Measurements from ENCODE around the gene FOXN3.

Gene FOXN3

GRCh38 chr14:89352976-89353765, 63.9 kb downstream of the FOXN3 start:
- 0 out of 2 replicates have a peak, but pooled peaks cover 4% of the 10 kb centered on the region for H3F3A ChIP-seq (ENCODE audit: low read depth)
- H3K9ac ChIP-seq (ENCODE audit: low read depth, low read length, poor library complexity, severe bottlenecking): no peak overlapping the region
- H3K9me3 ChIP-seq (ENCODE audit: insufficient read depth, low read depth, low read length): no peaks in the 10 kb centered on the region
- H3K4me1 ChIP-seq (ENCODE audit: insufficient read depth, low read length, poor library complexity, severe bottlenecking): peaks cover 51% of the 10 kb centered on the region
- peaks cover 75% of the 10 kb centered on the region for H3K79me2 ChIP-seq (ENCODE audit: insufficient read depth, low read length)
- no peak overlapping the region for H2AFZ ChIP-seq (ENCODE audit: low read length)
- TF ChIP-seq EZH2phosphoT487 (IDR thresholded peaks at IDR 0.05; ENCODE audit: borderline replicate concordance): no peak
- TF ChIP-seq CTCF (conservative IDR thresholded peaks at IDR 0.05; ENCODE audit: low read length): no peak
- no peaks in the 10 kb centered on the region for H3K9me2 ChIP-seq (replicated peaks; ENCODE audit: low read depth, low read length)
- no peaks in the 10 kb centered on the region for H3K27me3 ChIP-seq (ENCODE audit: insufficient read depth, low read length, poor library complexity, severe bottlenecking)
- H3K4me2 ChIP-seq (ENCODE audit: low read depth, low read length, poor library complexity, severe bottlenecking): no peak overlapping the region
- no peaks in the 10 kb centered on the region for H4K20me1 ChIP-seq (ENCODE audit: insufficient read depth, low read length, poor library complexity, severe bottlenecking)
- peaks cover 25% of the 10 kb centered on the region for H3K36me3 ChIP-seq (ENCODE audit: insufficient read depth, low read length)
- H3K4me3 ChIP-seq (ENCODE audit: low read length, poor library complexity, severe bottlenecking): no peak overlapping the region

- no peaks in the 10 kb centered on the region for H3K9me3 ChIP-seq (ENCODE audit: insufficient read depth, low read depth, low read length)
- H3K79me2 ChIP-seq (ENCODE audit: insufficient read depth, low read length): peaks cover 75% of the 10 kb centered on the region
- H3K4me3 ChIP-seq (ENCODE audit: low read length, poor library complexity, severe bottlenecking): peak overlapping the region; percentile 70
- TF ChIP-seq CTCF (conservative IDR thresholded peaks at IDR 0.05; ENCODE audit: low read length) (no peak), EZH2phosphoT487 (IDR thresholded peaks at IDR 0.05; ENCODE audit: borderline replicate concordance) (no peak)
- H3K4me2 ChIP-seq (ENCODE audit: low read depth, low read length, poor library complexity, severe bottlenecking): peak overlapping the region; percentile 88
- peak overlapping the region; percentile 39 for H2AFZ ChIP-seq (ENCODE audit: low read length)
- peaks cover 39% of the 10 kb centered on the region for H3K36me3 ChIP-seq (ENCODE audit: insufficient read depth, low read length)
- H4K20me1 ChIP-seq (ENCODE audit: insufficient read depth, low read length, poor library complexity, severe bottlenecking): no peaks in the 10 kb centered on the region
- H3K27me3 ChIP-seq (ENCODE audit: insufficient read depth, low read length, poor library complexity, severe bottlenecking): no peaks in the 10 kb centered on the region
- H3K9me2 ChIP-seq (replicated peaks; ENCODE audit: low read depth, low read length): no peaks in the 10 kb centered on the region
- H3F3A ChIP-seq (ENCODE audit: low read depth): 0 out of 2 replicates have a peak, but pooled peaks cover 4% of the 10 kb centered on the region
- peaks cover 48% of the 10 kb centered on the region for H3K4me1 ChIP-seq (ENCODE audit: insufficient read depth, low read length, poor library complexity, severe bottlenecking)
- peak overlapping the region; percentile 79 for H3K9ac ChIP-seq (ENCODE audit: low read depth, low read length, poor library complexity, severe bottlenecking)
Observed at GRCh38 chr14:89351516-89352404, 65.3 kb downstream of the FOXN3 start.

GRCh38 chr14:89351221-89351515, 65.9 kb downstream of the FOXN3 start:
- H3K9ac ChIP-seq (ENCODE audit: low read depth, low read length, poor library complexity, severe bottlenecking): peak overlapping the region; percentile 79
- no peaks in the 10 kb centered on the region for H3K27me3 ChIP-seq (ENCODE audit: insufficient read depth, low read length, poor library complexity, severe bottlenecking)
- H4K20me1 ChIP-seq (ENCODE audit: insufficient read depth, low read length, poor library complexity, severe bottlenecking): no peaks in the 10 kb centered on the region
- peaks cover 45% of the 10 kb centered on the region for H3K36me3 ChIP-seq (ENCODE audit: insufficient read depth, low read length)
- no peaks in the 10 kb centered on the region for H3K9me2 ChIP-seq (replicated peaks; ENCODE audit: low read depth, low read length)
- H2AFZ ChIP-seq (ENCODE audit: low read length): no peak overlapping the region
- H3K4me1 ChIP-seq (ENCODE audit: insufficient read depth, low read length, poor library complexity, severe bottlenecking): peaks cover 44% of the 10 kb centered on the region
- H3K4me3 ChIP-seq (ENCODE audit: low read length, poor library complexity, severe bottlenecking): peak overlapping the region; percentile 70
- no peak for TF ChIP-seq EZH2phosphoT487 (IDR thresholded peaks at IDR 0.05; ENCODE audit: borderline replicate concordance)
- TF ChIP-seq CTCF (conservative IDR thresholded peaks at IDR 0.05; ENCODE audit: low read length): no peak
- peaks cover 77% of the 10 kb centered on the region for H3K79me2 ChIP-seq (ENCODE audit: insufficient read depth, low read length)
- H3F3A ChIP-seq (ENCODE audit: low read depth): 0 out of 2 replicates have a peak, but pooled peaks cover 4% of the 10 kb centered on the region
- no peaks in the 10 kb centered on the region for H3K9me3 ChIP-seq (ENCODE audit: insufficient read depth, low read depth, low read length)
- peak overlapping the region; percentile 88 for H3K4me2 ChIP-seq (ENCODE audit: low read depth, low read length, poor library complexity, severe bottlenecking)
